NT2/D1 (cell line): Measurements from ENCODE around the gene NELL1.

Source experiments
- SUZ12 ChIP-seq: IDR thresholded peaks from 2 replicates; pipeline ENCODE4 v1.6.1; 2011; ENCODE audit not compliant: insufficient read length, insufficient read depth; ENCODE audit errors: extremely low read depth
- YY1 ChIP-seq: IDR thresholded peaks from 2 replicates; pipeline ENCODE4 v1.6.1; 2011; ENCODE audit not compliant: insufficient read length, insufficient read depth
- ZNF274 ChIP-seq: IDR thresholded peaks from 2 replicates; pipeline ENCODE4 v1.6.1; 2011; ENCODE audit warnings: mild to moderate bottlenecking, low read depth, low read length

DNA sequence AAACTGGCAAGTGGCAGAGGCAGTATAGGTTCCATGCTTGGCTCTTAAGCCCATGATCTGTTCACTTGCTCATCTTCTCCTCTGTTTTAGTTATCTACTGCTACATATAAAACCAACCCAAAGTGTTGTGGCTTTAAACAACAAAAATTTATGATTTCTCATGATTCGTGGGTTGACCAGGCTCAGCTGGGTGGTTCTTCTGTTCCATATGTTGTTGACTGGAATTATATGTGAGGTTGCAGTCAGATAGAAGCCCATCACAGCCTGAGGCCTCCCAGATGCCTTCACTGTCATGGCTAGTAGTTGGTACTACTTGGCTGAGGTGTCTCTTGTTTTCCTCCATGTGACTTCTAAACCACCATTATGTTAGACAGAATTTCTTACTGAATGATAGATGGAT lies 632.6 kb downstream of the NELL1 start:
- no peak for TF ChIP-seq SUZ12
- TF ChIP-seq ZNF274, result no peak
- TF ChIP-seq YY1, result no peak
